ENCODE data around the gene ATXN7. TPM values are rescaled to one million over a fixed set of nuclear protein-coding genes. Genes with fewer than 3 reads are reported as not detected.

ATXN7 gene
- total and polyA plus RNA-seq, 2 of the 13 experiments (the other 11 are each of a cell fraction or from before 2014, with no cell fraction given) = 13.8 to 20.0 TPM

DNA sequence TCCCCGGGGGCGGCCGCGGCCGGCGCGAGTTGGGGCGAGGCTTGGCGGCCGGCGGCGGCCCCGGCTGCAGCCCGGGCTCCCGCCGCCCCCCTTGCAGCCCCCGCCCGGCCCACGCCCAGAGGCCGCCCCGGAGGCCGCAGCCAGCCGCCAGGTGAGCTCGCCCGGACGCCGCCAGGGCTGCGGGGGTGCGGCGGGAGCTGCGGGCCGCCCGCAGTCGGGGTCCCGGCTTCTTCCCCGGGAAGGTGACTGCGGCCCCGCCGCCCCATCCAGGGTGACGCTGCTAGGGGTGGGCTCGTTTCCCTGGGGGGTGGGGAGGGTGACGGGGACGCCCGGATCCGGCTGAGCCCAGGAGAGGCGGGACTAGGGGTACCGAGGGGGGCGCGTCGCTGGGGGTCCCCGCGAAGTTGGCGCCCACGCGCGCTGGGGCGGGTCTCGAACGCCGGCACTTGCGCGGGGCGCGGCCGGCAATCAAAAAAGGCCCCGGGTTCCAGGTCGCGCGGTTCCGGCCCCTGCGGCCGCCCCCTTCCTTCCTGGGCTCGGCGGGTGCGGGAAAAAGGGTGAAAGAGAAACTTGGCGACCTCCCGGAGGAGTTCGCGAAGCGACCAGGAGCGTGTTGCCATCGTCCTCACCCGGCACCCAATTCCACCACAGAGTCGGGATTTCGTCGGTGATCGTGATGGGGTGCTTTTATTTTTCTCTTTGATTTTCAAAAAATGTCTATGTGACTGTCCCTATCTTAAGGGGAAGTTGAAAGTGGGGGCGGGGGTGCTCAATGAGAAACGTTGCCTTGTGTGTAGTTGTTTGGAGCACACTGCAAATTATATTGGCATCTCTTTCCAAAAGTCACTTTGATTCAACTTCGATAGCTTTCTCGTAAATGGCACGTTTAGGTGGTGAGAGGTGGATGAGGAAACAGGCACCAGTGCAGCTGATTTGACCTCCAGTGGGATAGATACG is 619 bp downstream of the ATXN7 start (continued):
- TF ChIP-seq HIVEP1 (CRISPR knock-in tag; IDR thresholded peaks at IDR 0.05) (peak; percentile 15; the same call in 1 of the 2 replicates), ATF7-NPFF (CRISPR knock-in tag; IDR thresholded peaks at IDR 0.05; ENCODE audit: low read depth) (no peak), ZNF317 (CRISPR knock-in tag; IDR thresholded peaks at IDR 0.05) (no peak), NCOA5 (CRISPR knock-in tag; IDR thresholded peaks at IDR 0.05) (no peak), ZNF768 (CRISPR knock-in tag; IDR thresholded peaks at IDR 0.05) (peak; percentile 38; the same call in 1 of the 2 replicates), NR2F1 (CRISPR knock-in tag; IDR thresholded peaks at IDR 0.05) (no peak), ZNF33A (CRISPR knock-in tag; IDR thresholded peaks at IDR 0.05; ENCODE audit: borderline replicate concordance) (no peak), HDAC6 (IDR thresholded peaks at IDR 0.05; ENCODE audit: low read depth, low read length) (no peak), ZNF564 (CRISPR knock-in tag; IDR thresholded peaks at IDR 0.05) (no peak), ZNF619 (CRISPR knock-in tag; IDR thresholded peaks at IDR 0.05) (no peak), RARA (CRISPR knock-in tag; IDR thresholded peaks at IDR 0.05) (no peak), MEF2D (CRISPR knock-in tag; IDR thresholded peaks at IDR 0.05) (no peak), TIGD3 (CRISPR knock-in tag; IDR thresholded peaks at IDR 0.05; ENCODE audit: borderline replicate concordance) (no peak), KDM6A (CRISPR knock-in tag; IDR thresholded peaks at IDR 0.05; ENCODE audit: low read depth) (no peak), ZNF224 (CRISPR knock-in tag; IDR thresholded peaks at IDR 0.05) (no peak), ZNF329 (CRISPR knock-in tag; IDR thresholded peaks at IDR 0.05; ENCODE audit: low read depth) (no peak), GZF1 (CRISPR knock-in tag; IDR thresholded peaks at IDR 0.05) (no peak), ZNF607 (CRISPR knock-in tag; IDR thresholded peaks at IDR 0.05; ENCODE audit: borderline replicate concordance) (peak; percentile 24; the same call in 1 of the 2 replicates), ZNF749 (CRISPR knock-in tag; IDR thresholded peaks at IDR 0.05; ENCODE audit: borderline replicate concordance) (0 out of 2 replicates have a peak, but pooled peaks have one; percentile 34), U2AF1 (optimal IDR thresholded peaks at IDR 0.05; ENCODE audit: low read depth, low read length) (no peak), CENPBD1 (CRISPR knock-in tag; IDR thresholded peaks at IDR 0.05; ENCODE audit: borderline replicate concordance, low read depth) (no peak), ZNF235 (CRISPR knock-in tag; IDR thresholded peaks at IDR 0.05; ENCODE audit: borderline replicate concordance) (no peak), MAFF (IDR thresholded peaks at IDR 0.05; ENCODE audit: low read depth, low read length) (no peak), ZNF7 (CRISPR knock-in tag; IDR thresholded peaks at IDR 0.05) (no peak), KDM1A (CRISPR knock-in tag; IDR thresholded peaks at IDR 0.05) (no peak), NFIB (CRISPR knock-in tag; IDR thresholded peaks at IDR 0.05; ENCODE audit: borderline replicate concordance) (no peak)
- TF ChIP-seq, protein P1, sequence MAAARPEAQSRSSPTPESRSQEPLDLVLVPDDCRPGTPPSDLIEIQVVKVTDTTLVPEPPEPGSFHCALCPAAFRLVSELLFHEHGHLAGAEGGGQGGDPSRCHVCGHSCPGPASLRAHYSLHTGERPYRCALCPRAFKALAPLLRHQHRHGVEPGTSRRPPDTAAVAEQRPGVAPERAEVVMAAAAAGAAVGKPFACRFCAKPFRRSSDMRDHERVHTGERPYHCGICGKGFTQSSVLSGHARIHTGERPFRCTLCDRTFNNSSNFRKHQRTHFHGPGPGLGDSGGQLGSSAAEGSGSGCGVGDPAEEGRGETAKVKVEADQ (CRISPR knock-in tag; IDR thresholded peaks at IDR 0.05; ENCODE audit: borderline replicate concordance) = no peak
- TF ChIP-seq, protein P2, sequence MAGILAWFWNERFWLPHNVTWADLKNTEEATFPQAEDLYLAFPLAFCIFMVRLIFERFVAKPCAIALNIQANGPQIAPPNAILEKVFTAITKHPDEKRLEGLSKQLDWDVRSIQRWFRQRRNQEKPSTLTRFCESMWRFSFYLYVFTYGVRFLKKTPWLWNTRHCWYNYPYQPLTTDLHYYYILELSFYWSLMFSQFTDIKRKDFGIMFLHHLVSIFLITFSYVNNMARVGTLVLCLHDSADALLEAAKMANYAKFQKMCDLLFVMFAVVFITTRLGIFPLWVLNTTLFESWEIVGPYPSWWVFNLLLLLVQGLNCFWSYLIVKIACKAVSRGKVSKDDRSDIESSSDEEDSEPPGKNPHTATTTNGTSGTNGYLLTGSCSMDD (CRISPR knock-in tag; IDR thresholded peaks at IDR 0.05) = no peak

Data from HepG2 (cell line).